Stimulated activated CD8-positive, alpha-beta memory T cell treated with anti-CD3 and anti-CD28 coated beads, Interleukin-12 subunit alpha, Interleukin-12 subunit beta, amount 100 ng/mL, for 1 hour (primary cell): Measurements from ENCODE around the gene ZNF664.

Experiments
- DNase-seq: peaks from one replicate; pipeline ENCODE4 v3.0.0-alpha.2; 2020; ENCODE audit warnings: low read depth

Gene ZNF664

DNA sequence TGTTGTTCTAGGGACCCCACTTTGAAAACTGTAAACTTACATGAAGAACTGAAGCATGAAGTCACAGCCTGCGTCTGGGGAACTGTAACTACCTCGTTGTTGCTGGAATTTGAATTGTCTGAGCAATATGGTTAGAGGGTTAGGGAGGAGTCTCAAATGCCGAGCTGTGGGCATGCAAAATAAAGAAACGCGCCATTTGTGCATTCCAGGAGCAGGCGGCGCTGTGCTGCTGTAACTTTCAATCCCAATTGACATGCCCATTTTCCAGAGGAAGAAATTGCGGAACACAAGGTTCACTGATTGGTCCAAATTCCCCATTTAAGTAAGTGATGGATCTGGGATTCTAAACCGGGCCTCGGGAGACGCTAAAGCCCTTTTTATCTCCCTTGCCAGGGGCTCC is 61.3 kb downstream of the ZNF664 start:
- no peak for DNase-seq

DNA sequence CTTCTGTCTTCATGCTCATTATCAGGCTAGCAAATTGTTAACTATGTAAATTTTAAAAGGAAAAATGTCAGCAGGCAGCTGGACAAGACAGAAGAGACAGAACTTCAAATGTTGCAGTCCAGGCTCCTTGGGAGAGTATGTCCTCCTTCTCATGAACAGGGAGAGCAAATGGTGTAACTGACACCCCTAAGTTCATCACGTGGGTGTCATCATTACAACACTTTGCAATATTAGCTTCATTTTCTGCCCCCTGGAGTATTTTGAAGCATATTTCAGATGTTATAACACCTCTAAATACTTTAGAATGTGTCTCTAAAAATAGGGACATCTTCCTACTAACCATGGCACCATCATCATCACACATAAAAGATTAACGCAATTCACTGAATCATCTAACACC is 62.1 kb downstream of the ZNF664 start:
- DNase-seq, result no peak

- DNase-seq, result no peak
Observed at GRCh38 chr12:124036171-124036598, 63.2 kb downstream of the ZNF664 start.

- peak; percentile 24 for DNase-seq
Observed at GRCh38 chr12:124036657-124037109, 63.7 kb downstream of the ZNF664 start.

- no peak for DNase-seq
Observed at GRCh38 chr12:124037331-124037730, 64.3 kb downstream of the ZNF664 start.

- no peak for DNase-seq
Observed at GRCh38 chr12:124039276-124039675, 66.3 kb downstream of the ZNF664 start.

- no peak for DNase-seq
Observed at GRCh38 chr12:124040291-124040690, 67.3 kb downstream of the ZNF664 start.

GRCh38 chr12:124040737-124041136 is 67.7 kb downstream of the ZNF664 start:
- no peak for DNase-seq

DNA sequence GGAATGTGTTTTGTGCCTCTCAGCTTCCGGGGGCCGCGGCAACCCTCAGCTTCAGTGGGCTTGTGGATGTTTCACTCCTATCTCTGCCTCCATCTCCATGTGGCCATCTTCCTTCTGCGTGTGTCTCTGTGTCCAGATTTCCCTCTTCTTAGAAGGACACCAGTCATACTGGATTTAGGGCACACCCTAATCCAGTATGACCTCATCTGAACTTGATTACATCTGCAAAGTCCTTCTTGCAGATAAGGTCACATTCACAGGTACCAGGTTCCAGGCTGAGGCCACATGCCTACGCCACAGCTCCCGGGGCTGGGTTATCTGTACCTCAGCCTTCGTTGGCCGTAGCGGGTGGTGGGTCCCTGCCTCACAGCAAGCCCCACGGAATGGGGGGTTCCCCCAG is 68.9 kb downstream of the ZNF664 start:
- no peak for DNase-seq

DNA sequence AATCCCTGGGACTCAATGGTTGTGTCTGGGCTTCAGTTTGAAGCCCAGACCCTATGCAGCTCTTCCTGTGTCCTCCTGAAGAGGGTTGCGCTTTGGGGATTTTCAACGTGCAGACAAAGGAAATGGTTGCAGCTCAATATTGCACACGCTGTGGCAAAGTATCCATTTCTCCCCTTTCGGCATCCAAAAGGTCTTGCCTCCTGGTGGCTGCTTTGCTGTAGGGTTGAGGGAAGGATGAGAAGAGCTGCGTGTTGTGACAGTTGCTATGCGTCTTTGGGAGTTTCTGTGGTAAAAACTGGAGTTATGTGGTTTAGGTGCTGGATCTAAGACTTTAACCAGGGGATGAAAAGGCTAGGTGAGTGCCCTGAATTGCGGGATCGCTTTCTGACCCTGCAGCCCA is 71.0 kb downstream of the ZNF664 start:
- DNase-seq, result no peak

- no peak for DNase-seq
Observed at GRCh38 chr12:124044809-124045321, 71.8 kb downstream of the ZNF664 start.

DNA sequence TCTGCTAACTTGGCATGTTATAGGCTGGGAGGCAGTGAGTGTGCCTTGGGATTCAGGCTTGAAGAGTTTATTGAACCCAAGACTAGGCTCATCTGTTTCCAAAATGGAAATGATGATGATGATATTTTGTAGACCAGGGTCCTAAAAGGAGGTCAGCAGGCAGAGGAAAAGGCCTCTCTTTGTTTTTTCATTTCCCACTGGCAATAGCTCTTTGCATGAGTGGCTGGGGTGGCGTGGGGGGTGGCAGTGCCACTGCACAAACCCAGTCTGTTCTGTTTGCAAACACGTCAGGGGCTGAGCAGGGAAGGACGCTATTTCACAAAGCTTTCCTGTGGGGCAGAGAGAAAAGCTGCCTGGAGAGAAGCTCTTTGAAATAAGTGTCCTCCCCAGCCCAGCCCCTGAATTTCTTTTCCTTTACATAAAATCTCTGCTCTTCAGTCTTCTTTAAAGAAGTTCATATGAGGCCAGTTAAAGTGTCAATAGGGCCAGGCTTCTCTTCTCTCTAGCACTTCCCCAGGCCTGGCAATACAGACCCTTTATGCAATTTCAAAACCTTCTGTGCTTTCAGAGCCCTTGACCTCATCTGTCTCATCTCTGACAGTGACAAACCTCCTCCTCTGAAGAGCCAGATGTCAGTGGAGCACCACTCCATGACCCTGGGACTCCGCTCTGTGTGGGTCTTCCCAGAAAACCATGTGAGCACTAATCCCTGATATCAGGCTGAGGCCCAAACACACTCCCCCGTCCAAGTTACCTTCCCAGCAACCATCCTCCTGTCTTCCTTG is 72.8 kb downstream of the ZNF664 start:
- DNase-seq, result no peak

- DNase-seq, result no peak
Observed at GRCh38 chr12:124046456-124046740, 73.4 kb downstream of the ZNF664 start.

- no peak for DNase-seq
Observed at GRCh38 chr12:124047045-124047566, 74.1 kb downstream of the ZNF664 start.

- no peak for DNase-seq
Observed at GRCh38 chr12:124049451-124050094, 76.6 kb downstream of the ZNF664 start.

GRCh38 chr12:124053851-124054250 is 80.8 kb downstream of the ZNF664 start:
- no peak for DNase-seq

GRCh38 chr12:124055066-124055465 is 82.1 kb downstream of the ZNF664 start:
- no peak for DNase-seq

DNA sequence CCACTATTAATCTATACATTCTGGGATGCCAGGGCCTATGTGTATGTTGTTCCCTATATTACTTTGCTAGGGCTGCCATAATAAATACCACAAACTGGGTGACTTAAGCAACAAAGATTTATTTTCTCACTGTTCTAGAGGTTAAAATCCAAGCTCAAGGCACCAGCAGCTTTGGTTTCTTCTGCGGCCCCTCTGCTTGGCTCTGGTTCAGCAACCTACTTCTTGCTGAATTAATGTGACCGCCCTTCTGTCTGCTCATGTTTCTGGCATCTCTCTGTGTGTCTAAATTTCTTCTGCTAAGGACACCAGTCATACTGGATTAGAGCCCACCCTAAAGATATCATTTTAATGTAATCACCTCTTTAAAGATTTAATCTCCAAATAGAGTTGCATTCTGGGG is 84.7 kb downstream of the ZNF664 start:
- DNase-seq, result no peak

DNA sequence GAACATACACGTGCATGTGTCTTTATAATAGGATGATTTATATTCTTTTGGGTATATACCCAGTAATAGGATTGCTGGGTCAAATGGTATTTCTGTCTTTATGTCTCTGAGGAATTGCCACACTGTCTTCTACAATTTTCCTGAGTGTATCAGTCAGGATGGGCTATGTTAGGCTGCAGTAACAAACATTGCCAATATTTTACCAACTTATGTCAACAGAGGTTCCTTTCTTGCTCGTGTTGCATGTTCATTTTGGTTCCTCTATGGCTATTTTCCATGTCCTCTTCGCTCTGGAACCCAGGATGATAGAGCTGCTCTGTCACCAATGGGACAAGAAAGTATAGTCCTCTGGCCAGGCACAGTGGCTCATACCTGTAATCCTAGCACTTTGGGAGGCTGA is 86.7 kb downstream of the ZNF664 start:
- DNase-seq, result no peak
